Stimulated activated CD4-positive, alpha-beta T cell treated with anti-CD3 and anti-CD28 coated beads, TNF-alpha, amount 100 ng/mL, for 48 hours (primary cell): ENCODE measurements around the gene IL4I1.

ENCODE experiments used
- DNase-seq, 3 donors: peaks; one replicate each; pipeline ENCODE4 v3.0.0-alpha.2; 2020; ENCODE audit warnings: low read depth in 3 of 3

IL4I1 gene

GRCh38 chr19:49895566-49896297 lies 955 bp downstream of the IL4I1 start:
- DNase-seq, result no peak

- DNase-seq, result peak in 2 of 3 donors; percentile 25 to 29
Observed at GRCh38 chr19:49894879-49895565, 1.7 kb downstream of the IL4I1 start.

- no peak for DNase-seq
Observed at GRCh38 chr19:49894011-49894664, 2.5 kb downstream of the IL4I1 start.

- DNase-seq, result no peak
Observed at GRCh38 chr19:49892716-49893115, 4.0 kb downstream of the IL4I1 start.

GRCh38 chr19:49891393-49891792 lies 5.3 kb downstream of the IL4I1 start:
- no peak for DNase-seq

GRCh38 chr19:49890349-49891311 lies 6.1 kb downstream of the IL4I1 start:
- peak; percentile 28 to 64 (median 50) for DNase-seq

- peak; percentile 61 to 69 (median 62) for DNase-seq
Observed at GRCh38 chr19:49889687-49890348, 6.9 kb downstream of the IL4I1 start.

GRCh38 chr19:49889038-49889686 lies 7.5 kb downstream of the IL4I1 start:
- DNase-seq, result no peak

- no peak for DNase-seq
Observed at GRCh38 chr19:49888510-49888824, 8.2 kb downstream of the IL4I1 start.

GRCh38 chr19:49887665-49888509 lies 8.8 kb downstream of the IL4I1 start:
- DNase-seq, result no peak

GRCh38 chr19:49887037-49887664 lies 9.5 kb downstream of the IL4I1 start:
- no peak for DNase-seq

- no peak for DNase-seq
Observed at GRCh38 chr19:49884760-49885159, 11.9 kb downstream of the IL4I1 start.

GRCh38 chr19:49884109-49884508 lies 12.6 kb downstream of the IL4I1 start:
- DNase-seq, result no peak

- no peak for DNase-seq
Observed at GRCh38 chr19:49883094-49883493, 13.6 kb downstream of the IL4I1 start.

- DNase-seq, result no peak
Observed at GRCh38 chr19:49882643-49883042, 14.0 kb downstream of the IL4I1 start.

GRCh38 chr19:49881672-49882394 lies 14.9 kb downstream of the IL4I1 start:
- DNase-seq, result no peak

GRCh38 chr19:49881186-49881585 lies 15.5 kb downstream of the IL4I1 start:
- DNase-seq, result no peak

GRCh38 chr19:49880162-49880869 lies 16.4 kb downstream of the IL4I1 start:
- no peak for DNase-seq
